ENCODE data around the gene KCNJ9. TPM values are rescaled to one million over a fixed set of nuclear protein-coding genes. Genes with fewer than 3 reads are reported as not detected.
A peak's percentile ranks its signal among the peaks of the same experiment; 100 is the strongest.

KCNJ9 gene
- total and polyA plus RNA-seq, 2 of the 13 experiments (the other 11 are each of a cell fraction or from before 2014, with no cell fraction given), result not detected

- in situ Hi-C loops (cut with HindIII; ENCODE audit: extremely low pct_ligation_motif_present, low pct_unique_long_range_greater_than_20kb), result no loop called here
- ChIA-PET CTCF (ENCODE audit: low intra/inter-chr PET ratio, low total read pairs) (interaction anchor here (0.8 kb wide), 1 partner anchor 25 kb away, joined by 3 read pairs; no protein-coding TSS in a partner anchor), POLR2A (interaction anchor here (0.6 to 3.3 kb wide), 8 partner anchors 8 to 45 kb away, joined by 3 to 25 read pairs (median 3); partner anchors contain the start of genes IGSF8, KCNJ10 and PIGM)
- Histone ChIP-seq H4K20me1 (ENCODE audit: insufficient read depth, low read length) (no peaks in the 10 kb centered on the region), H3K4me3 (replicated peaks in 1 of 3; ENCODE audit: insufficient read depth in 1 of 3, low read depth in 2 of 3, low read length in 3 of 3) (peak overlapping the region; percentile 4 to 56 (median 14); a peak in 2 of 6 replicates), H3K4me1 (ENCODE audit: insufficient read depth, low read length) (peaks cover 95% of the 10 kb centered on the region), H3K79me2 (ENCODE audit: insufficient read depth, low read length) (no peaks in the 10 kb centered on the region), H3K27me3 (ENCODE audit: control insufficient read depth in 1 of 2, insufficient read depth in 2 of 2, low read length in 2 of 2) (no peaks in the 10 kb centered on the region), H3K36me3 (replicated peaks in 1 of 2; ENCODE audit: control insufficient read depth in 1 of 2, insufficient read depth in 2 of 2, low read length in 2 of 2) (no peaks in the 10 kb centered on the region; a peak in 1 of 5 replicates), H3K9me3 (ENCODE audit: low read length) (no peaks in the 10 kb centered on the region), H3K4me2 (ENCODE audit: low read depth, low read length) (peak overlapping the region; percentile 75), H3K27ac (ENCODE audit: extremely low read length, insufficient read depth, low read length) (peak overlapping the region; percentile 83), H3K9ac (ENCODE audit: insufficient read depth, low read depth, low read length) (peak overlapping the region; percentile 71), H2AFZ (ENCODE audit: low read length) (no peak overlapping the region)
- ATAC-seq (peak; percentile 94), FAIRE-seq (peak; percentile 85), DNase-seq (ENCODE audit: low spot score) (peak; percentile 99)
- WGBS (ENCODE audit: low lambda C conversion rate), result 3% methylated on average over 7 of the region's 7 CpGs
- intact Hi-C loops (cut with micrococcal nuclease; ENCODE audit: unreplicated experiment), result loop anchor here (1.0 to 2.0 kb wide), 2 partner anchors 17 to 21 kb away; partner anchors contain the start of gene KCNJ10
- BruUV-seq (replicated peaks), result no TSS peak
- TF ChIP-seq MEIS1 (CRISPR knock-in tag; IDR thresholded peaks at IDR 0.05; ENCODE audit: borderline replicate concordance) (no peak), RFXAP (CRISPR knock-in tag; IDR thresholded peaks at IDR 0.05; ENCODE audit: borderline replicate concordance) (no peak), ZNF207 (IDR thresholded peaks at IDR 0.05; ENCODE audit: borderline replicate concordance) (no peak), YEATS2 (CRISPR knock-in tag; IDR thresholded peaks at IDR 0.05; ENCODE audit: borderline replicate concordance) (no peak), TMF1 (CRISPR knock-in tag; IDR thresholded peaks at IDR 0.05; ENCODE audit: low read depth) (no peak), FOSL2 (CRISPR knock-in tag; IDR thresholded peaks at IDR 0.05) (peak; percentile 94), THAP9 (CRISPR knock-in tag; IDR thresholded peaks at IDR 0.05; ENCODE audit: borderline replicate concordance) (no peak), SIN3B (IDR thresholded peaks at IDR 0.05; ENCODE audit: low read length) (no peak), ZNF10 (CRISPR knock-in tag; IDR thresholded peaks at IDR 0.05; ENCODE audit: borderline replicate concordance, low read depth) (no peak), ZNF550 (CRISPR knock-in tag; IDR thresholded peaks at IDR 0.05; ENCODE audit: borderline replicate concordance) (no peak), ZNF746 (CRISPR knock-in tag; IDR thresholded peaks at IDR 0.05) (peak; percentile 85), KDM2A (CRISPR knock-in tag; IDR thresholded peaks at IDR 0.05; ENCODE audit: borderline replicate concordance, low read depth) (peak; percentile 29; the same call in 1 of the 2 replicates), ZNF782 (CRISPR knock-in tag; IDR thresholded peaks at IDR 0.05; ENCODE audit: borderline replicate concordance) (no peak), SP4 (CRISPR knock-in tag; IDR thresholded peaks at IDR 0.05) (peak; percentile 52; the same call in 1 of the 2 replicates), ZSCAN12 (CRISPR knock-in tag; IDR thresholded peaks at IDR 0.05) (no peak), HMGA1 (CRISPR knock-in tag; conservative IDR thresholded peaks at IDR 0.05) (no peak), ZNF275 (CRISPR knock-in tag; IDR thresholded peaks at IDR 0.05; ENCODE audit: borderline replicate concordance) (no peak), PHF5A (CRISPR knock-in tag; IDR thresholded peaks at IDR 0.05; ENCODE audit: low read depth, unreplicated experiment) (no peak), THYN1 (CRISPR knock-in tag; IDR thresholded peaks at IDR 0.05; ENCODE audit: borderline replicate concordance, low read depth) (no peak), NRL (CRISPR knock-in tag; IDR thresholded peaks at IDR 0.05; ENCODE audit: borderline replicate concordance) (no peak)
Measured at GRCh38 chr1:160053548-160054365, 27.6 kb upstream of the KCNJ9 start.
